ENCODE data around the gene ARID1B.

ARID1B gene

DNA sequence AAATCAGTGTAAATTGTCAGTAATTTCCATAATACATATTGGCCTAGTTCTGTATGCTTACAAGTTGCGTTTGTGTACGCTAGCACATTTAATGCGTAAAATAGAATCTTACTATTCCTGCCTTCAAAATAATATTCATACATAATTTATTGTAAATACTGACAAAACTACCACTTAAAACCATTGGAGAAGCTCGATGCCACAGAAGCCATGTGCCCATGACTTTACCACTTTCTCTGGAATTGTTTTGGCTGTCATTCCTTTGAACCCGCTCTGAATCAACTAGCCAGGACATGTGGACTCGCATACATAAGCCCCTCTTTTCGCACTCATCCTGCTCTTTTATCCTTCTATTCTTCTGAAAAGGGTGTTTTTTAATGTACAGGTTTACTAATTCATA is 394.6 kb downstream of the ARID1B start:
- DNase-seq: no peak

DNA sequence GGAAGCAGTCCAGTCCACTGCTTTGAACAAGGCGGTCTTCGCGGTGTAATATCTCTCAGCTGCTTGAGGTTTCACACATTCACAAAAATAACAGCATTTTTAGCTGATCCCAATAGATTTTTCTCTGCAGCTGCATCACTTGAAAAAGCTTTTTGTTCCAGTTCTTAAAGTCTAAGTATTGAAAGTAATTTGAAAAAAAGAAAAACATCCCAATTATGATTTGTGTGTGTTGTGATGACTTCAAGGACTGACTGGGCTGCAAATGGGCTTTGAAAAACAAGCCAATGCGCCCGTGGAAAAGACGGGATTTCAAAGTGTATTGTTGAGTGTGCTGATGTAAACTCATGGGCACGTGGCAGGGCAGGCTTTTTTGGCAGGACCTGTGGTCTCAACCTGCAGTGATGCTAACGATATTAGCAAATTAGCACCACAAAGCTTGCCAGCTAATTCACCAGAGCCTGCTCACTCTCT is 395.1 kb downstream of the ARID1B start:
- no peak for DNase-seq

DNA sequence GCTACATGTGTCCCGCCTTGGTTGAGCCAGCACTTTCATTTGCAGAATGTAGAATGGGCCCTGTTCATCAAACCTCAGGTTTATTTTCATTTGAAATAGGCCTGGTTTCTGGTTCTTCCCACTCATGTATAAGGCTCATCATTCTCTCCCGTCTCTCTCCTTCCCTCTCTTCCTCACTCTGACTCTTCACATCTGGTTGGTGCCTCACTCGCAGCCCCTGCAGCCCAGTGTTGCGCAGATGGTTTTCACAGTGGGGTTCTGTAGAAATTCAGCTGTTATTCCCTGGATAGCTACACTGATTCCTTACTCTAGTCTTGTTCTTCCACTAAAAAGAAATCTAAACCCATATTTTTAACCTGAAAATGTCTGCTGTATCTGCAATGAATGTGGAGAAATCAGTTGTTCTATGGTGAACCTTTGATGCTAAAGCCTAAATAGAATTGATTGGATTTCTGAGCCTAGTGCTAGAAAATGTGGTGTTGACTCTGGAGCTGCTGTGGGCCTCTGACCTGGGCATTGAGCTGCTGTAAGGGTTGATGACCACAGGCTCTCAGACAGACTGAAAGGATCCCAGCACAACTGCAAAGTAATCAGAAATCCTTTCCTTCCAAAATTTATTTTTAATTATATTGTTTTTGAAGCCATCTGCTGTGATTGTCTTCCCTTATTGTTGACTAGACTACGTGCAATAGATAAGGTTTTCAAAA is 395.8 kb downstream of the ARID1B start:
- DNase-seq: no peak

DNA sequence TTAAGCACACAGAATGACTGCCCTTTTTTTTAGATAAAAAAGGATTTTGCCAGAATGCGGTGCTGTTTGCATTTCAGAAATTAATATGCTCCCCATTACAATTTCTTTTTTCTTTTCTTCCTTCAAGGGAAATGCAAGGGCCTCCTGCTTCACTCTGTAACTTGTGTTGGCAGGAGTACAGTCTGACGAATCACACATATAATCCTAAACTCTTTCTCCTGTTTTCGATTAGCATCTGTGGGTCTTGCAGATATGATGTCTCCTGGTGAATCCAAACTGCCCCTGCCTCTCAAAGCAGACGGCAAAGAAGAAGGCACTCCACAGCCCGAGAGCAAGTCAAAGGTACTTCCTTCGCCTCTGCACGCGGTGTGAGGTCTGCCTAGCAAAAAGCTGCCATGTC is 396.6 kb downstream of the ARID1B start:
- DNase-seq: no peak

DNA sequence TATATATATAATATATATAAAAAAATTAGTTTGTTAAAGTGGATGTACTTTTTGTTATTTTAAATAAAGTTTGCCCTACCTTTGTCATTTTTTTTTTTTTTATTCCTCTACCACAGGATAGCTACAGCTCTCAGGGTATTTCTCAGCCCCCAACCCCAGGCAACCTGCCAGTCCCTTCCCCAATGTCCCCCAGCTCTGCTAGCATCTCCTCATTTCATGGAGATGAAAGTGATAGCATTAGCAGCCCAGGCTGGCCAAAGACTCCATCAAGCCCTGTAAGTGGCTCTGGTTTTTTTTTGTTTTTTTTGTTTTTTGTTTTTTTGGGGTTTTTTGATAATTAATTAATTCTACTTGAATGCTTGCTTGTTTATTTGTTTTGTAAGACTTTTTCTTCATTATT is 397.6 kb downstream of the ARID1B start:
- no peak for DNase-seq

DNA sequence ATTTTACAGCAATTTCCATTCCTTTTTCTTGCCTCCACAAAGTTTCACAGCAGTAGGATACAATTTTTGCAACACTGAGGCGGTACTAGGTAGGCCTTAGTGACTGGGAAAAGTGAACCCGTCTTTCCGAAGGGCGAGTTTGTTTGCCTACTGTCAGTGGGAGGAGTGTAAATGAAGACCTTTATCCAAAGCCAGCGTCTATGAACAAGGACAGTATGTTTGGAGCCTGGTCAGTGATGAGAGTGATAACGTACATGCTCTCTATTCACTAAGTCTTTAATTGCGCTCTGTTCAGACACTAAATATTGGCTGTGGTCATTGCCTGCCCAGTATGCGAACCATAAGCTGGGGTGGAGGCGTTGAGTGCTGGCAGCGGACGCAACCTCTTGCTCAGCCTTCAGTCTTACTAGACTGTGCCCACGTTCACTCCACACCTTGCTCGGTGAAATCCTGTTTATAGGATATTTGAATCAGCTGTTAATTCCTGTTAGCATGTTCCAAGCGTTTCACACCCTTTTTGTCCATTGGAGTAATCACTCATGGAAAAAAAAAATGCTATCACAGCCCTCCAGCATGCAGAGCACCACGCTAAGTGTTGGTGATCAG is 400.7 kb downstream of the ARID1B start:
- DNase-seq: no peak

DNA sequence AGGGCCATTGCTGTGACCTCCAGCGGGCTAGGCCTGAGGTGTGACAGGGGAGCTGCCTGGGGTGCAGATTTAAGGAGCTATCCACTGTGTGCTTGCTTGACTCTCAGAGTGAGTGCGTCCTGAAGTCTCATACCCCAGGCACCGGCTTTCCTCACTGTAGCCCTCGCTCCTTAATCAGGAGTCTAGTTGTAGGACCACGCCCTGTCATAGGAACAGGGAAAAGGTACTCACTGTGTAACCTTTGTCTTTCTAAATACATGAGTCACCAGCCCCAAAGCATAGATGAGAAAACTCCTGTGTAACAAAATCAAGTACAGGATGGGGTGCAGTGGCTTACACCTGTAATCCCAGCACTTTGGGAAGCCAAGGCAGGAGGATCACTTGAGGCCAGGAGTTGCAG is 404.5 kb downstream of the ARID1B start:
- DNase-seq: no peak

DNA sequence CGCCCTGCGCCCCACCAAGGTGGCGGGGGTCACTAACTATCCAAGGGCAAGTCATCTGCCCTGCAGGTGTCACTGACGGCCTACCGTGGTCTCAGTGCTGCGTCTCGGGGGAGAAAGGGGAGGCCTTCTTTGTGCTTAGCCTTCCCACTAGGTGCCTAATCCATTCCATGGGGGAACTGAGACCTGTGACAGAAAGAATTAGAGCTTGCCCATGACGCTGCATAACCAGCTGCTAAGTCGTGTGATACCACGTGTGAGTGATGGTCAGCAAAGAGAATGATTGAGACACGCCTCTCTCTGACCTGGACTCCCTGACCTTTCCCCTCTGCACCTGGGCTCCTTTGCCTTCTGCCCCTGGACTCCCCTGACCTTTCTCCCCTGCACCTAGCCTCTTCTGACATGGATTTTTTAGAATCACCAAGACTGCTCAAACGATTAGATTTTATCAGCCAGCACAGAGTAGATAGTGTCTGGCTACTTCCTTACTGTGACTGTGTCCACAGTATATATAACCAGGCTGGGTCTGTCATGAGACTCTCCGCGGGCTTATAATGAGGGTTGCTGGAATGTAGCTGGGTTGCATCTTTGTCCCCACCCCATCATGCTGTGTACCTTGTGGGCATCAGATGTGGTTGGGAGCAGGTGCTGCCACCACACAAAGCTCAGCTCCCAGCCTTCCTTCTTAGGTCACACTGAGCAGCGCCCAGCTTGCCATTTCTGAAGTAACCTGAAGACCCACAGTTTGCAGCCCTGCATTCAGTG is 405.5 kb downstream of the ARID1B start:
- DNase-seq: no peak

DNA sequence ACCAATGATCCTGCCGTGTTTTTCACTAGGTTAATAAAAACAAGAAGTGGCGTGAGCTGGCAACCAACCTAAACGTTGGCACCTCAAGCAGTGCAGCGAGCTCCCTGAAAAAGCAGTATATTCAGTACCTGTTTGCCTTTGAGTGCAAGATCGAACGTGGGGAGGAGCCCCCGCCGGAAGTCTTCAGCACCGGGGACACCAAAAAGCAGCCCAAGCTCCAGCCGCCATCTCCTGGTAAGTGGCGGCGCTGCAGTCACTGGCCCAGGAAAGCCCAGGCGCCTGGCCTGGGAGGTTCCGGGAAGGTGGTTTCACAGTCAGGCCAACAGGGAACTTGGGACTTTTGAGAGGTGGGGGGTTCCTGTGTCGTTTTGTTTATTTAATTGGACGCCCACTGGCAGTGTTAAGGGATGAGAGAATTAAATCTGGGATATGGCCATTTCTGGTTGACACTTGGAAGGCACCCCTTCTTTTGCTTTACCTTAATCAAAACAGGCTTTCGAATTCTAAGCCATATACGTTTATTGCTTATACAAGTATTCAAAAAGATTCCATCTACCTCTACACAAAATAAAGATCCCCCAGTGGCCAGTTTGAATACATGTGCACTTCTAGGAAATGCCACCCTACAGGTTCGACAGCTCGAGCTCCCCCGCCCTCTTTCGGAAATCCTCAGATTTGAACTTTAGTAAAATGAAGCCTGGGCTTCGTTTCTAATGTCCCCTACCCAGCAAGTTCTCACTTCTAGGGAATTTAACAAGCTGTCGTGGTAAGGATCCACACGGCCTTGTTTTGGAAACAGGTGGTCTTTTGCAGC is 407.2 kb downstream of the ARID1B start:
- DNase-seq: peak; percentile 41

DNA sequence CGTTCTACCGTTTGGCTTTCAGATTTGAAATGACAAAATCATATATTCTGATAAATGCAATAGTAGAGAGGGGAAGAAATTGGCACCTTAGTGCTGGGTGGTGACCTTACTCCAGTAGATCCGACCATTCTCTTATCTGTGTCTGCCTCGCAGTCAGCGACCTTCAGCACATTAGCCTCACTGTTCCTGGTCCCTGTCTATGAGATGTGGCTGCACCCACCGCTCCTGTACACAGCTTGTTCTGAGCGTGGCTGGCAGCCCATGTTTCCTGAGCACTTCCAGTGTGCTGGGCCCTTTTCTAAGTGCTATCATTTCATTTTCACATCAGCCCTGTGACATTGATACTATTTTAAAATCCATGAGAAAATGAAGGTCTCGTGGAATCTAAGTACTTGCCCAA is 408.0 kb downstream of the ARID1B start:
- DNase-seq: no peak

DNA sequence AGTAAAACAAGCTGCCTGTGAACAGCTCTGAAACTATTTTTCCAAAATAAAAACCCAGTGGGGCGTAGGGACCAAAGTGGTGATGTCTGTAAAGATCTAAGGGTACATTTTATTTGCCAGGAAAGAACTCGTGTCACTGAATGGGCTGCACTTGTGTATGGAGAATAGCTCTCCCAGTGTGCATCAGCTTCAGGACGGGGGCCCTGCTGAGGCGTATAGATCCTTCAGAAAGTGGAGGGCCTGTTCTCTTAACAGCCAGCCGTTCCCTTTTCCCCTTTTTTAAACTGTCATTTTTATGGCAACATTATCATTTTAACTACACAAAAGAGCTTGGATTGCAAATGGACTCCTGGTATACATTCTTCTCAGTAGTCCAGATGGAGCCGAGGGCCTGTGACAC is 408.8 kb downstream of the ARID1B start:
- DNase-seq: no peak

DNA sequence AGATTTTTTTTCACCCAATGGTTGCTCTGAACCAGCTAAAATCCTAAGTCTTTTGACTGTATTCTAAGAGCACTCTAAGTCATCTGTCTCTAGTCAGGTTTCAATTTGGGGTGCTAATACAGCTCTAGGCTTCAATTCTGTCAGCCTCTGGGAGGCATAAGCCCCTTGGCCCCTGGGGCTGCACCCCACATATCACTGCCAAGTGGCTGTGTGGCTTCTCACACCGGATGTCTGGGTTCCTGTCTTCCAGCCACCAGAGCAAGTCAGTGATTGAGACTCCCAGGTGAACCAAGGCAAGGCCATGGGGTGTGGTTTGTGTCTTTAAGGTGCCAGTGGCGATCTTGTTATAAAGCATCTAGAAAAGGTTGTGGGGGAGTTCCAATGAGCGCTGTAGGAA is 409.6 kb downstream of the ARID1B start:
- no peak for DNase-seq

DNA sequence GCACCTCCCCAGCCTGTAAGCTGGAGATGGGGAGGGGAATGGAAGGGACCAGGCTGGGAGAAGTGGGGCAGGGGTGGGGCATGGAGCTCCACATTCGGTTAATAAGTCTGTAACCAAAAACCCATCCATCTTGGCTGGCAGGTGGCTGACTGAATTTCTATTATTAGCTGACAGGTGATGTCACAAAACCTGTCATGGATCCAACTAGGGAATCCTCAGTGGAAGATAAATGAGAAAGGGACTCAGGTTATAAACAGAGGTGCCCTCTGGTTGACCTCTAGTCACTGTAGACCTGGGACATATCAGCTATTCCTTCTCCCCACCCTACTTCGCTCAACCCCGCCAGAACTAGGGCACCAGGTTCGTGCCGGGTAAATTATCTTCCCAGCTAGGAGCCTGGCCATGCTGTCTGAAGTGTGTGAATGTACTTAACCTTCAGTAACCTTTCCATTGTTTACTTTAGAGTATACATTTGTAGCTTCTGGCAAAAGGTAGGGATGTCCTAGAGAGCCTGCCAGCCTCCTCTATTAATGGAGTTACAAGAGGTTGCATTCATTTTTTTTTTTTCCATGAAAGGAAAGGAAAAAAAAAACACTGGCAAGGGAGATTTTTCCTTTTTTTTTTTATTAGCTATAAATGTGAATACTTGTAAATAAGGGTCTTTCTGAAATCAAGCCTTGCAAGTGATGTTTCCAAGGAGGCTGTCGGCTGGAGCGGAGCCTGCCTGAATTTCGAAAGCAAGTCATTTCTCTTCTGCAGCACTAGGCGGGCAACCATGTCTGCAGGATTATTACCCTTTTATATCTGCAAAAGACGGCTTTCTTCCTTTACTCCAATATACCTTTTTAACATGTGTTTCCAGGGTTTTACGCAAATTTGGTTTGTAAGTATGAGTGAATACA is 410.3 kb downstream of the ARID1B start:
- no peak for DNase-seq

DNA sequence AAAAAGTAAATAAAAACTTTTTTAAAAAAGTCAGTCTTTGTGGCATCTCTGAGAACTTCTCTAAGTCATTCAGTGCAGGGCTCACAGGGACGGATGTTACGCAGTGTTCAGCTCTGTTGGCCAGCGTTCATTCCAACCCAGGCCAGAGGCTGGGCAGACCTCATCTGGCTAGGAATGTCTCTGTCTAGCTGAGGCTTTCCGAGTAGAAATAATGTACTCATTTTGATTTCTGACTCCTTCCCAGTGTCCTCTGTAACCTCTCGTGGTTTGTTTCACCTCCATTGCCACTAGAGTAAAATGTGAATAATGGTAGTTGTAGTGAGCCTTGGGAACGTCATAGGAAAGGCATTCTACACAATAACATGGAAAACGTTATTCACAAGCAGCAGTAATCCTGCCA is 411.0 kb downstream of the ARID1B start:
- DNase-seq: no peak

DNA sequence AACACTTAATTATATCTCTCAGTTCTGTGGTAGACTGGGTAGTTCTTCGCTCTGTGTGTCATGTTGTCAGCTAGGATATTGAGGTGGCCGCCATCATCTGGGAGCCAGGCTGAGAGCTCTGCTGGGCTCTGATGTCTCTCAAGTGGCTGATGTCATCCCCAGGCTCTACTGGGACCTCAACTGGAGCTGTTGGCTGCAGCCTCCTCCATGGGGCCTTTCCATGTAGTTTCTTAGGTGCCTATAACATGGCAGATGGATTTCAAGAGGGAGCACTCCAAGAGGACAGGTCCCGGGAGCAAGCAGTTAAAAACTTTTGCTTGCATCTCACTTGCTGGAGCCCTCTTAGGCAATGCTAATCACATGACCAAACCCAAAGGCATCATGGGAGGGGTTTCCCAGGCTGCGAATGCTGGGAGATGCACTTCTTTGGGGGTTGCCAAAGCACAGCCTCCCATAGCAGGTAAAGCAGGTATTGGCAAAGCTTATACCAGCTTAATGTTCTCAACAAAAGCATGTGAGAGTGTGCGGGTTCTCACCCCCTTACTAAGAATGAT is 416.3 kb downstream of the ARID1B start:
- no peak for DNase-seq

DNA sequence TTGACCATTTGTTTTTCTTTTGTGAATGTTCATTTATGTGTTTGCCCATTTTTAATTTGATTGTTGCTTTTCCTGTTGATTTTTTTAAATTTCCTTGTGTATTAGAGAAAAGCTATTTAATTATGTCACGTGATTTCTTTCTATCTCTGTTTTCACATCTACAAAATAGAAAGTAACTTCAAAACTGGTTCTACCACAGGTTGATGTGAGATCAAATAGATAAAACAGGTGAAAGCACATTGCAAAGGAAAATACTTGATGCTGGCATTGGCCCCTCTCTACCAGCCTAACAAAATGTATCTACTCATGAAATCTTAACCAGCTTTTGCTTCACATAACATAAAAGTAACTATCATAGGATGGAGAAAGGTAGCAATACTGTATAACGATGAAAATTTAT is 416.9 kb downstream of the ARID1B start:
- DNase-seq: no peak

DNA sequence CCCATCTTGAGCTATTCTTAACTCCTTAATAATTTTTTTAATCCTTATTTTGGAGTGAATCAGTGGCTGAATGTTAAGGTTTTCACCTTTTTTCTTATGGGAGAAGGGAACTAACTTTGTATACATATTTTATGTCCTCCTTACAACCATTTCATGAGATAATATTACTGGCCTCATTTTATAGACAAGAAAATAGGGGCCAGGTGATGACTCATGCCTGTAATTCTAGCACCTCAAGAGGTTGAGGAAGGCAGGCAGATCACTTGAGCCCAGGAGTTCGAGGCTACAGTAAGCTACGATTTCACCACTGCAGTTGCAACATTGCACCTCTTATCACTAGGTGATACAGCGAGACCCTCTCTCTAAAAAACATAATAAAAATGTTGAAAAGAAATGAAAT is 417.5 kb downstream of the ARID1B start:
- no peak for DNase-seq

DNA sequence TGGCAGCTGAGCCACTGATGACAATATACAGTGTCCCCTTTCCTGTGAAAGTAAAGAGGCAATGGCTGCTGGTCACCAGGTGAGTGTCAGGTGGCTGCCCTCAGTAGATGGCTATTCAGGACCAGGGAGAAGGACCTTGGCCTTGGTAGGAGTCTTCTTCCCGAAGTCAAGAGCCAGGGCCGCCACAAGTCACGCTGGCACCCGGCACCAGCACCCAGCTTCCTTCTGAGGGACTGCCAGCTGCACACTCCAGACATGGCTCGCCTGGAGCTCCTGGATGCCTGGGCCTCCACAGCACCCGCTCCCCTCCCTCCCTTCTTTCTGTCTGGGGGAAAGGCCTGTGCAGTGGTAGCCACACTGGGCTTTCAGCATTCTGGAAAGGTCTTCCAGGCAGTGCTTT is 419.2 kb downstream of the ARID1B start:
- no peak for DNase-seq

DNA sequence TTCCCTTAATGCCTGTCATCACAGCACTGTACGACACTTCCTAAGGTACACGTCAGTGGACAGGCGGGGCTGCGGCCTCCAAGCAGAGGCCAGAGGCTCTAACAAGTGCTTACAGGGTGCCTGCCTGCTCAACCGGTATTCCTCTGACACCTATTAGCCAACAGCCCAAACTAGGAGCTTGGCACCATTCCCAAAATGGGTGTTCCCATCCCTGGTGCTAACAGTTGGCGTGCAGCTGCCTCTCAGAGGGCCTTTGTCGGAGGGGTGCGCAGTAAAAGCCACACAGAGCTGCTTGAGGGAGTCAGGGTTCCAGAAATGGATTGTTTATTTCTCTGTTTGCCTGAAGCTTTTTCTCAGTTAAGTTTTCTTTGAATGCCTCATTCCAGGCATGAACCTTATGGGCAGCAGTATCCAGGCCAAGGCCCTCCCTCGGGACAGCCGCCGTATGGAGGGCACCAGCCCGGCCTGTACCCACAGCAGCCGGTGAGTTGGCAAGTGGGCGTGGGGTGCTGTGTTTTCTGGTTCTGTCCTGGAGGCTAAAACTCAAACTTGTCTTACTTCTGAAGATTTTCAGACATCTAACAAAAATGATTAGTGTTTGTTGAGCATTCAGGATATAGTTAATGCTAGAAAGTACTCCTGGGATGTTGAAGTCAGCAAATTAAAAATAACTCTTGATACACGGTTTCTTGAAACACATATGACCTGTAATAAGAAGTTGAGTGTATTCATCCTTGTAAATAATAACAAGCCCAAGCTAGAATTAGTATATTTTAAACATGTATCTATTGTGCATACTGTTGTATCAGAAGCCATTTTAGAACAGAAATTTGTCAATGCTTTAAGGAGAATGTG is 421.5 kb downstream of the ARID1B start:
- DNase-seq: no peak

DNA sequence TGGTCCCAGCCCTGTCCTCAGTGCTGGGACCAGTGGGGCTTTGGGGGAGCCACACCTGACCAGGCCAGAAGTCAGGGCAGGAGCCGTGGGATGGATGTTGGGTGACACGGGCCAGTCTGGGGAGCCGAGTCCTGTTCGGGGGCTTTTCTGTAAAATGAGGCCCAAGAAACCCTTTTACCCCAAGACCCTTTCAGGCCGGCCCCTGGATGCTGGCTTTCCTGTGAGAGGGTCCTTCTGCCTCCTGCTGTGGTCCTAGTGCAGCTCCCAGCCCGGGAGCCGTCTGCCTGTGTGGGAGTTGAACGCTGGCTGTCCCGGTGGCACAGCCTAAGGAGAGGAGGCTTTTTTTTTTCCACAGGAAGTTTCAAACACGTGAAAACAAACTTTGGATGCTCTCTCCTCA is 422.9 kb downstream of the ARID1B start:
- no peak for DNase-seq

DNA sequence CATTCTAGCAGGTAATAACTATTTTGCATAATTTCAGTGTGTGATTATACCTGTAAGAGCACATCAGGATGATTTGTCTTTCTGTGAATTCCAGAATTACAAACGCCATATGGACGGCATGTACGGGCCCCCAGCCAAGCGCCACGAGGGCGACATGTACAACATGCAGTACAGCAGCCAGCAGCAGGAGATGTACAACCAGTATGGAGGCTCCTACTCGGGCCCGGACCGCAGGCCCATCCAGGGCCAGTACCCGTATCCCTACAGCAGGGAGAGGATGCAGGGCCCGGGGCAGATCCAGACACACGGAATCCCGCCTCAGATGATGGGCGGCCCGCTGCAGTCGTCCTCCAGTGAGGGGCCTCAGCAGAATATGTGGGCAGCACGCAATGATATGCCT is 423.4 kb downstream of the ARID1B start:
- no peak for DNase-seq
